Measurements from ENCODE around the gene ESYT1.
A peak's percentile ranks its signal among the peaks of the same experiment; 100 is the strongest.

The ESYT1 gene

DNA sequence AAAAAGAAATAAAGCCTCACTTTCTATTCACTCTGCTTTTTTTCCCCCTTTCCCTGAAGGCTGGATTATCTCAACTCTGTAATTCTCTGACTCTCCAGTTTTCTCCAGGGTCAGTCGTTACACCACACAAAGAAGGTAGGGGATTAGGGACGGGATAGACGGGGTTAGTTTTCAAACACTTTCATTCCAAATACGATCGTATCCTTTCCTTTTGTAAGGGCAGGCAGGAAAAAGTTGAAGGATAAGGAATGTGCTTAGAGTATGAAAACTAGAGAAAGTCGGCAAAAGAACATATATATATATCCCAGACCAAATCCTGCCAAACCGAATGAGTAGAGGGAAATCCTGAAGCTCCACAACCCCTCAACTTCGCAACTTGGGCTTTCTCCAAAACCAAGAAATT lies 581 bp upstream of the ESYT1 start:
- DNase-seq (ENCODE audit: low spot score) = no peak

DNA sequence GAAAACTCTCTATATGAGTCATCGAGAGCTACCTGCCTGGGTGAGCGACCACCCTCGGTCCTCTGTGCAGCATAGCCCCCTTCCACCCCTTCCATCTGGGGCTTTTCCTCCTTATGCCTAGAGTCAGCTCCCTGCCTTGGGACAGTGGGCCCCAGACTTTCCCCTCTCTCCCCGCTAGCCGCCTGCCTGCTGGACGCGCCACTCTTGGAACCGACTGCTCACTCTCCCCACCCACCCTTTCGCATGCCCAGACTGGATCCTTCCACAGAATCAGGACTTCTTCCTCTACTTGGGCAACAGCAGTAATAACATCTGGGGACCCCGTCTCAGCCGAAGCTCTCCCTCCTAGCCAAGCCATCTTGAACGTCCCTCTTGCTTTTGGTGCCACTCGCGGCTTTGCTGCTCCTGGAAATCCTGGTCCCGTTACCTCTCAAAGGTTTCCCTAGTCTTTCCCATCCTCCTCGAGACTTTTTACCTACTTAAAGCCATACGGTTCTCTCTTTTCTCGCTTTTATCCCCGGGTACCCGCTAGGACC lies 671 bp downstream of the ESYT1 start:
- DNase-seq (ENCODE audit: low spot score) = peak; percentile 26

DNA sequence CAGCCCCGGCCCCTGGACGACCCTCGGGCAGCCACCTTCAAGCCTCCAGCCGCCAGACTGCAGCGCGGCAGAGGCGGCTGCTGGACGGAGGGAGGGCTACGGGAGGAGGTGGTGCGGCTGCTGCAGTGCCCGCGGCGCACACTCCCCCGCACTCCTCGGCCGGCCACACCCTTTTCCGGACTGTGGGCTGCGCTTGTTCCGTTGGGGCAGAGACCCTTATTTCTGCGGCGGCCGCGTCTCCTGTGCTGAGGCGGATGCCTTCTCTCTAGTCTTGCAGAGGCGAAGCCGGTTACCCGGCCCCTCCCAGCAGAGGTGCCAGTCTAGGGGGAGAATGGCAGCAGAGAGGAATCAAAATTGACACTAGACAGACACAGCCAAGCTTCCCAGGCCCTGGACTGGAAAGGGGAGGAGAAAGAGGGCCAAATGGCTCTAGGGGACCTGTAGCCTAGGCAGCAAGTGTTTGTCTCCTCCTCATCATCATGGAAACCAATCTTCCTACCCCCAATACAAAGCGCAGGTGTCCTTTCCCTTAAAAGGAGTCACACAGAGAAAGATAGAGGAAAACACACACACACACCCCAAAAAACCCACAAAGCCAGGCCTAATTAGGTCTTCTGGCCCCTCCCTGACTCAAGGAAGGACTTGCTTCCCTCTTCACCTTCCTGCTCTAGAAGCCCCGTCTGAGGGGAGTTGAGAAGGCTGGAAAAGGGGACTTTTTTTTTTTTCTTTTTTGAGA lies 1.3 kb downstream of the ESYT1 start:
- peak; percentile 26 for DNase-seq (ENCODE audit: low spot score)

DNA sequence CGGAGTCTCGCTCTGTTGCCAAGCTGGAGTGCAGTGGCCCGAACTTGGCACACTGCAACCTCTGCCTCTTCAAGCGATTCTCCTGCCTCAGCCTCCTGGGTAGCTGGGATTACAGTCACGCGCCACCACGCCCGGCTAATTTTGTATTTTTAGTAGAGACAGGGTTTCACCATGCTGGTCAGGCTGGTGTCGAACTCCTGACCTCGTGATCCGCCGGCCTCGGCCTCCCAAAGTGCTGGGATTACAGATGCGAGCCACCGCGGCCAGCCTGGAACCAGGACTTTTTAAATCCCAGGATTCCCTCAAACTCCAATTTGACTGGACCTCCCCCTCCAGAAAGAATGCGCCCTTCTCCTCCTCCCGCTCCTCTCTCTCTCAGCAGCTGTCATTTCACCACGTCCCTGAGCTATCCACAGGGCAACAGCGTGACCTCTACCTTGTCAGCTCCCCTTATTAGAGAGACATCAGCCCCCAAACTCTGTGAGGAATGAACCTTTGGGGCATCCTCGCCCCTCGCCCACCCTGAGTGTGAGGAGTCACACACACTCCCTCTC lies 2.0 kb downstream of the ESYT1 start:
- DNase-seq (ENCODE audit: low spot score) = no peak

DNA sequence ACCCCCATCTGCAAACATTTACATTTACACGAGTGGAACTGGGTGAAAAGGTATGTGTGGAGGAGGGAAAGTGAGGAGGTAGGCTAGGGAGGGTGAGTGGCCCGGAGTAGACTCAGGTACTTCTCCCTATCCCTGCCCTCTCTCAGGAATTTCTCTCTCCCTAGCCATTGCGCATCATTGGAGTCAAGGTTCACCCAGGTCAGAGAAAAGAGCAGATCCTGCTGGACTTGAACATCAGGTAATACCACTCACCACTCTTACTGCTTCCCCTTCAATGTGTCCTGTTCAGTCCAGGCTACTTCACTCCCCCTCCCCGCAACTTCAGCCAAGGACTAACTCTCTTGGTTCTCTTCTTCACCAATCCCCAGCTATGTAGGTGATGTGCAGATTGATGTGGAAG lies 2.8 kb downstream of the ESYT1 start:
- DNase-seq (ENCODE audit: low spot score) = no peak

DNA sequence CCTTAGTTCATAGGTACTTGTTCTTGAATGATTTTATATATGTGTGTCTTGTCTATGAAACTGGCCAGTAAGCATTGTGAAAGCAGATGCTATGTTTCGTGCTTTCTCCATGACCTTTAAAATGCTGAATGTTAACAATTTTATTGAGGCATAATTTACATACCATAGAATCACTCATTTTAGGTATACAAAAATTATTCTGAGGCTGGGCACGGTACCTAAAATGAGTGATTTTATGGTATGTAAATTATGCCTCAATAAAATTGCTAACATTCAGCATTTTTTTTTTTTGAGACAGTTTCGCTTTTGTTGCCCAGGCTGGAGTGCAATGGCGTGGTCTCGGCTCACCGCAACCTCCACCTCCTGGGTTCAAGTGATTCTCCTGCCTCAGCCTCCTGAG lies 6.8 kb downstream of the ESYT1 start:
- DNase-seq (ENCODE audit: low spot score) = no peak

DNA sequence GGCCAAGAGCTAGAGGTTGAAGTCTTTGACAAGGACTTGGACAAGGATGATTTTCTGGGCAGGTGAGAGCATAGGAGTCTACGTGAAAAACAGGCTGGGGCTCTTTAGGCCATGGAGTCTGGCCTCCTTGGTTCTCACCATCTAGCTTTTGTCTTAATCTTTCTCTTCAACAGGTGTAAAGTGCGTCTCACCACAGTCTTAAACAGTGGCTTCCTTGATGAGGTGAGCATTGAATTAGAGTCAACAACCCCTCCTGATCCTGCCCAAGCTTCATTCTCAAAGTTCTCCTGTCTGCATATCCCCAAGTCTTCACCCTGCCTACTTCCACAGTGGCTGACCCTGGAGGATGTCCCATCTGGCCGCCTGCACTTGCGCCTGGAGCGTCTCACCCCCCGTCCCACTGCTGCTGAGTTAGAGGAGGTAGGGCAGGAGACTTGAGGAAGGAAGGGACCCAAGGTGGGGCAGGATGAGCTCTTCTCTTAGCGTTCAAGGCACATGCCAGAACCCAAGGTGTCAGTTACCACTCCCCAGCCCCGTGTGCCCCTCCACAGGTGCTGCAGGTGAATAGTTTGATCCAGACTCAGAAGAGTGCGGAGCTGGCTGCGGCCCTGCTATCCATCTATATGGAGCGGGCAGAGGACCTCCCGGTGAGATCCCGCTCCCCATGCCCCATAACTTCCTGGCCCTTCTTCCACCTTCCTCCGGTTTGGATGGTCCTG lies 9.9 kb downstream of the ESYT1 start:
- DNase-seq (ENCODE audit: low spot score) = no peak

DNA sequence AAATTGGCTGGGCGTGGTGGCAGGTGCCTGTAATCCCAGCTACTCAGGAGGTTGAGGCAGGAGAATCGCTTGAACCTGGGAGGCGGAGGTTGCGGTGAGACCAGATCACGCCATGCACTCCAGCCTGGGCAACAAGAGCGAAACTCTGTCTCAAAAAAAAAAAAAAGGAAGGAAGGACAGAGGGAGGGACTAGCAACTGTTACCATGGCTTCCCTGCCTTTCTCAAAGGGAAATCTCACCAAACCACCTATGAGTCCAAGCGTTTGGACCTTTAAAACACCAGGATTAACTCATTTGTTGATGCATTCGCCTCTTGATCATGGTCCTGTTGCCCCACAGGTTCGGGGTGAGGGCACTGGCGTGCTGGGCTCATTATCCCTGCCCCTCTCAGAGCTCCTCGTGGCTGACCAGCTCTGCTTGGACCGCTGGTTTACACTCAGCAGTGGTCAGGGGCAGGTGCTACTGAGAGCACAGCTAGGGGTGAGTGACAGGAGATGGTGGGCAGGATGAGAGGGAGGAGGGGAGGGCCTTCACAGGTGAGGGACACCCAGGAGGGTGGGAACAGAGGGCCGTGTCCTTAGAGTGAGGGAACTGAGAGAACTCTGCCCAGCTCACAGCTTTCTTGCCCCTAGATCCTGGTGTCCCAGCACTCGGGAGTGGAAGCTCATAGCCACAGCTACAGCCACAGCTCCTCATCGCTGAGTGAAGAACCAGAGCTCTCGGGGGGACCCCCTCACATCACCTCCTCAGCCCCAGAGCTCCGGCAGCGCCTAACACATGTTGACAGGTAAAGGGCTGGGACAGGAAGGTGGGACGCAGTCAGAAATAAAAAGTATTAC lies 14.1 kb downstream of the ESYT1 start:
- DNase-seq (ENCODE audit: low spot score) = no peak

DNA sequence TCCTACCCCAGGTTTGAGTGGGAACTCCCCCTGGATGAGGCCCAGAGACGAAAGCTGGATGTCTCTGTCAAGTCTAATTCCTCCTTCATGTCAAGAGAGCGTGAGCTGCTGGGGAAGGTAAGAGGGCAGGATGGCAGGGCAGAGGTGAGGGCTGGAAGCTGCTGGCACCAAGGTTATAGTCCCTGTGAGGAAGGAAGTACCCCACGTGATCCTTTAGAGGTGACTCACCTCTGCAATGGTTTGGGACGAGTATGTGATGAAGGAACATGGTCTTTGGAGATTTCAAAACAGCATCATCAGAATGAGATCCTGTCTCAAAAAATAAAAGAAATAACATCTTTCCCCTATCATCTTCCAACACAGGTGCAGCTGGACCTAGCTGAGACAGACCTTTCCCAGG lies 15.2 kb downstream of the ESYT1 start:
- DNase-seq (ENCODE audit: low spot score) = no peak

DNA sequence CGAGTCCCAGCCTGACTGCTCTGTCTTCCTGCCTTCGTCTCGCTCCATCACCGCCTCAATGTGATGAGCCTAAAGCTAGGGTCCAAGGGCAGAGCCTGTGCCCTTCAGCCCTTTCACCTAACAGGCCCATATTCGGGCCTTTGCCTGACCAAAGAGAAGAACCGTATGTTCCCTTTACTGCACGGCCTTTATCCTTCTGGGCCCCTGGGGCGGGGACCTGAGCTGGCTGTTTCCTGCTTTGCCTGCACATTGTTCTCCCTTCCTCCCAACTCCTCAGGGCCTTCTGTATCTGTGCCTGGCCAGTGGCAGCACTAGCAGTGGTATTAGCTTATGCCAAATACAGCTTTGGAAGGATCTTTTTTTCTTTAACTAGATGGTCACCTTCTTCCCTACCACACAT lies 15.8 kb downstream of the ESYT1 start:
- no peak for DNase-seq (ENCODE audit: low spot score)

DNA sequence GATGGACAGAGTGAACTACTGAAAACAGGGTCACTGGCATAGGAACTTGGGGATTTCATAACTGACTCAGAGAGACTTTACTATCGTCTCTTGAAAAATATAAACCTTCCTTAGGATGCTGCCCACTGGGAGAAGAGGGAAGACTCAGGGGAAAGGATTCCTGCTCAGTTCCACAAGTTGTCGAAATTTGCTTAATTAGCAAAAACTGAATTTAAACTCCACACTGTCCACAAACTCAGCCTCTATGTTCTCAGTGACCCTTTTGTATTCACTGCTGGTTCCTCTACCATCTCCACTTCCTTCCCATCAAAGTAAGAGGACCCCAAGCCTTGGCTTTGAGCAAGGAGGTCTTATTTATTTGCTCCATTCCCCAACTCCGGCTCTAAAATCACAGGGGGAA lies 17.1 kb downstream of the ESYT1 start:
- DNase-seq (ENCODE audit: low spot score) = no peak

DNA sequence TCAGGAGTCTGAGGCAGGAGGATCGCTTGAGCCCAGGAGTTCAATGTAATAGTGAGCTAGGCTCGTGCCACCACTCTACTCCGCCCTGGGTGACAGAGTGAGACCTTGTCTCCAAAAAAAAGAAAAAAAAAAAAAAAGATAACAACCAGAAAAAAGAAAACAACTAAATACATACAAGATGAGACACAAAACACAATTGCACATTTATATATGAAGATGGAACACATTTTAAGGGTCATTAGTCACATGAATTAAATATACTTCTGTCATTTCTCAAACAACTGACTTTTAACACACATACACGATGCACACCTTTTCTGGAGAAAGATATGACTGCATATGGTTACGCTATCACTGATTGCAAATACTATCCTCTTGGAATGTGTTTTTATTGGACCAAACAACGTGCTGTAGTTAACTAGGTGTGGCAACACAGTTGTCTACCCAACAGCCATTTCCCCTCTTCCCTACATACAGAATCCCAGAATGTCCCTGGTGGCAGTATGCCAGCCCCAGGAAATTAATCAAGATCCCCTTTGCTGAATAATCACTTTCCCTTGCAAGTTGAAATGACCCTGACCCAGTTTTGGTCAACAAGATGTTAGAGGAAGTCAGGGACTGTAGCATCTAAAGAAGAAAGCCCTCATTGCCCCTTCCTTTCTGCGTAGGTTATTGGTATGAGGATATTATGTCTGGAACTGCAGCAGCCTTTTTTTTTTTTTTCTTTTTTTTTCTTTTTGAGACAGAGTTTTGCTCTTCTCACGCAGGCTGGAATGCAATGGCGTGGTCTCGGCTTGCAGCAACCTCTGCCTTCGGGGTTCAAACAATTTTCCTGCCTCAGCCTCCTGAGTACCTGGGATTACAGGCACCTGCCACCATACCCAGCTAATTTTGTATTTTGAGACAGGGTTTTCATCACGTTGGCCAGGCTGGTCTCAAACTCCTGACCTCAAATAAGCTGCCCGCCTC lies 18.7 kb downstream of the ESYT1 start:
- DNase-seq (ENCODE audit: low spot score) = no peak

DNA sequence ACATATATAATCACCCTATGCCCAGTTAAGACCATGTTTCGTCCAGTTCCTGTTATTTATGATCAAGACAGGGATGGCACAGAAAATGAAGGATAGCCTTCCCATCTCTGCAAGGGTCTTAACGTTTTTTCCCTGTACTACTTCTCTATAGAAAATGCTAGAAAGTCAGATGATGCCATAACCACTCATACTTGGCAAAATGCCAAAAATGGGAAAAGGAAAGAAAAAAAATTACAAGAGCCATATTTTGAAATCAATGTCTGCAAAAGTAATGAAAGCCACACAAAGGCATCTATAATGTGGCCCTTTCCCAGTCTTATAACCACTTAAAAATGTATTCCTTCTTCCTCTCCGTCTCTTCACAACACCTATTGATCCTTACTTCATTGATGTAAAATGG lies 22.5 kb downstream of the ESYT1 start:
- DNase-seq (ENCODE audit: low spot score) = no peak

DNA sequence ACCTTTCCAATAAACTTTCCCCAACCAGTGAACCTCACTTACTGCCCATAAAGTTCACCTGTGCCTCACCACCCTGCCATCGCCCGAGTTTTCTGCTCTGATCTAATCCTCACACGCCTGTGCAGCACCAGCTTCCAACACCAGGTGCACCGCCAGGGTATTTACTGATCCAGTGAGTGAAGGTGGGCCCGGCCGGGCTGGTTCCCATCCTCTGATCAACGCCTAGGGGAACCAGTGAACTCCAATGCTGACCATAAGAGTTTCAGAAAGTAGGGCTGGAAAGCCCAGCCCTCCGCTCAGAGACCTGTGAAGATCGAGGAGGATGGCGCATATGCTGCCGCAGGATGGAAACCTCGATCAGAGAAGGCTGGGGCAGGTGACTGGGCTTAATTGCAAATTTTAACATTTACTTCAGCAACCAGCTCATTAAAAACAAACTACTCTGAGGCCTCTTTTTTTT lies 23.6 kb downstream of the ESYT1 start:
- peak; percentile 64 for DNase-seq (ENCODE audit: low spot score)

DNA sequence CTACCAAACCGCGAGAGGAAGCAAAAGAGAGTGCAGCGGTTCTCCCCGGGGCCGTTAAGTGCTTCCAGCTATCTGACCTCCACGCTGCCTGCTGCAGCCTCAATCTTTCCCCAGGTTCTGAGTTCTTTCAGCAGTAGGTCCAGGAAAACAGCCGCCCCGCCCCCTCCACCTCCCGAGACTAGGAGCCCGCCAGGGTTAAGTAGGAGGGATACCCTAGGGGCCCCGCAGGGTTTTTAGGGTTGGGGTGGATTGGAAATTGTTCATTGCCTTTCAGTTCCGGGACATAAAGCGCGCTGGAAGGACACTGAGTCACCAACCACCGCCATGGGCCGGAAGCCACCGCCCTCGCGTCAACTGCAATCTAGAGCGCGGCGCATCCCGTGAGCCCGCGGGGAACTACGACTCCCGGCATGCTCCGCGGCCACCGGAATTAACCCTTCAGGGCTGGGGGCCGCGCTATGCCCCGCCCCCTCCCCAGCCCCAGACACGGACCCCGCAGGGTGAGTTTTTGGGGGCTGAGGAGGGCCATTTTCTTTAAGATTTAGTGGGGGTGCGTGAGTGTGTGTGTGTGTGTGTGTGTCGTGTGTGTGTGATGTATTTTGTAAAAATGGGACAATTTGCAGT lies 24.2 kb downstream of the ESYT1 start, which contains the start of gene MYL6B:
Gene MYL6B (plus strand): TSS at position 456 of the 624 bp plus-strand sequence. CDS start 1,332 bp downstream, outside the sequence.
- DNase-seq (ENCODE audit: low spot score) = peak; percentile 91

DNA sequence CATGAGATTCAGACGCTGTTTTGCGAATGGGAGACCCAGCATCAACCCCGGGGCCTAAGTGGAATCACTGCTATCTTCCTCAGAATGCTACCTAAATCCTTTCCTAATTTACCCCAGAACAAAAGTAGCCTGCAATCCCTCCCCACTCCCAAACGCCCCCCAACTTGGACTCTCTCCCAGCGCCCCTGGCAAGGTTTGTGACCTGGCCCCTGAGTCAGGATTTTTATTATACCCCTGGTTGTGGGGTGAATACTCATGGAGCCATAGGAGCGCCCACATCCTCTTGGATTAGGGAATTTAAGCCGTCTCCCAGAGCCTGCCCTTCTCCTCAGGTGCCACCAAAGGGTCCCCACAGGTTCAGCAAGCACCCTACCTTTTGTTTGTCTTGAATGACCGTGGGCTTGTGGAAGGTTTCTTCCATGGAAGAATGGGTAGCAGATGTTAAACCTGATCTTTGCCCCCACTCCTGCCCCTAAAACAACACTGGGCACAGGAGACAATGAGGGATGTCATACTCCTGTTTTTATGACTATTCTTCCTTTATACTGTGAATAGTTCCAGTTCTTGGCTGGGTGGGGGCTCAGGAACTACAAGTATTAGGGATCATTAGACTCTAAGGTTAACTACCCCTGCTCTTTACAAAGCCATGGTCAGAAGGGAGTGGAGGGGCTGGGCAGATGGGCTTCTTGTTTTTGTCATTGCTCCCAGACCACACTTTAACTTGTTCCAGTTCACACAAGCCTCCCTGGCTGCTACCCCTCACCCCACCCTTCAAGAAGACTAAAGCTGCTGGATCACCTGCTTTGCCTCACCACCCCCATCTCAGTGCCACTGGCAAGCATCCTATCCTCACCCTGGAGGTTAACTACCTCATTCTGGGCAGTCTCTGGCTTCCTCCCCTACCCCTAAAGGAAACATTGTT lies 24.9 kb downstream of the ESYT1 start:
- no peak for DNase-seq (ENCODE audit: low spot score)

DNA sequence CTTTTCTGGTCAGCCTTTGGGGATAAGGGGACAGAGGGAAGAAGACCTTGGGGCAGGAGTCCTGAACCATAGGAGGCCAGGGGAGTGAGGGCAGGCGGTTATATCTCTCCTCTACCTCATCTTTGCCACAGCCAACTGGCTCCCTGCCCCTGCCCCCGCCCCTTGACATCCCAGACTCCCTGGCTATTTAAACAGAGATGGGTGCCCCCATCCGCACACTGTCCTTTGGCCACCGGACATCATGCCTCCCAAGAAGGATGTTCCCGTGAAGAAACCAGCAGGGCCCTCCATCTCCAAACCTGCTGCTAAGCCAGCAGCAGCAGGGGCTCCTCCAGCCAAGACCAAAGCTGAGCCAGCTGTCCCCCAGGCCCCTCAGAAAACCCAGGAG lies 25.6 kb downstream of the ESYT1 start:
- DNase-seq (ENCODE audit: low spot score) = no peak

DNA sequence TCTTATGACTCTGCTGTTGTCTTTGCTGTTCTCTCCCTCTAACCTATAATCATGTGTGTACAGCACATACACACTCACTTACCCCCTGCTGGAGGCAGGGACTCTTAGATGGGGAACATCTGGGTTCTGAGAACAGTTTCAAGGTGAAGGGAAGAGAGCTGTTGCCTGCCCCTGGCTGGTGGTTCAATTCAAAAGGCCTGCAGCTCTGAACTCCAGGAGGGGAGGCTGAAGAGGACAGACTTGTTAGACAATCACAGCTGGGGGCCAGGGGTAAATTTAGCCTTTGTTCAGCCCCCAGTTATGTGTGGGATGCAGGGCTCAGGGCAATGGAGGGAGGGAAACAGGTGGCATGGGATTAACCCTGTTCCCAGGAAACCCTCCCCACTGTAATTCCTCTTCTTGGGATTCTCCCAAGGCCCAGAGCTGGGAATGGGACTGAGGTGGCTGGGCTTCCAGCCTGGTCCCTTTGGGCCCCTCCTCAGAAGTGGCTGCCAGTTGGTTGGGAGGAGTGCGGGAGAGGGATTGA lies 26.2 kb downstream of the ESYT1 start:
- no peak for DNase-seq (ENCODE audit: low spot score)

DNA sequence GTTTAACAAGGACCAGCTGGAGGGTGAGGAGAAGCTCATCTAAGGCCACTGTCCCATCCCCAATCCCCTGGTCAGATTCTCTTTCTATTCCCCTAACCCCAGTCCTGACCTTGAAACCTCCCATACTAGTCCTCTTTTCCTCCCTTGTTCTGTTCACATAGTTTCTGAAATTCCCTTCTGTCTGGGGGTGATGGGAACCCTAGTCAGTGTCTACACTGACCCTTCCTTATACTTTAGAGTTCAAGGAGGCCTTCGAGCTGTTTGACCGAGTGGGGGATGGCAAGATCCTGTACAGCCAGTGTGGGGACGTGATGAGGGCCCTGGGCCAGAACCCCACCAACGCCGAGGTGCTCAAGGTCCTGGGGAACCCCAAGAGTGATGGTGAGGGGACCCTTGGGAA lies 26.8 kb downstream of the ESYT1 start:
- no peak for DNase-seq (ENCODE audit: low spot score)

Measured in cerebellar cortex (tissue), 1 donor.